GM23248 (cell line): ENCODE data around the gene ZDHHC11.

ENCODE experiments used
- EZH2 ChIP-seq: fragments of 200-600 bp; sonication (generic); IDR thresholded peaks from 2 replicates; pipeline ENCODE4 v1.6.1; 2018; ENCODE audit warnings: antibody characterized with exemption, mild to moderate bottlenecking; ENCODE audit not compliant: insufficient read depth, poor library complexity, severe bottlenecking
- EZH2phosphoT487 ChIP-seq: fragments of 200-600 bp; sonication (generic); IDR thresholded peaks from 2 replicates; pipeline ENCODE4 v1.6.1; 2018; ENCODE audit warnings: antibody characterized with exemption, moderate library complexity, mild to moderate bottlenecking, low read depth; ENCODE audit not compliant: insufficient read depth

GRCh38 chr5:819078-819477 lies 31.7 kb downstream of the ZDHHC11 start:
- no peak for TF ChIP-seq EZH2
- TF ChIP-seq EZH2phosphoT487, result no peak
